Activated CD8-positive, alpha-beta memory T cell treated with anti-CD3 and anti-CD28 coated beads, Interleukin-2, amount 50 U/mL, for 4 hours (primary cell): Measurements from ENCODE around the gene ZNF837.
A peak's percentile ranks its signal among the peaks of the same experiment; 100 is the strongest.
"Not testable (repeated sequence)": the region's sequence is repeated elsewhere in the genome, so short reads cannot be mapped to it uniquely, and the experiment has no call there.

Experiments
- DNase-seq: peaks from one replicate; pipeline ENCODE4 v3.0.0-alpha.2; 2020

Gene ZNF837

DNA sequence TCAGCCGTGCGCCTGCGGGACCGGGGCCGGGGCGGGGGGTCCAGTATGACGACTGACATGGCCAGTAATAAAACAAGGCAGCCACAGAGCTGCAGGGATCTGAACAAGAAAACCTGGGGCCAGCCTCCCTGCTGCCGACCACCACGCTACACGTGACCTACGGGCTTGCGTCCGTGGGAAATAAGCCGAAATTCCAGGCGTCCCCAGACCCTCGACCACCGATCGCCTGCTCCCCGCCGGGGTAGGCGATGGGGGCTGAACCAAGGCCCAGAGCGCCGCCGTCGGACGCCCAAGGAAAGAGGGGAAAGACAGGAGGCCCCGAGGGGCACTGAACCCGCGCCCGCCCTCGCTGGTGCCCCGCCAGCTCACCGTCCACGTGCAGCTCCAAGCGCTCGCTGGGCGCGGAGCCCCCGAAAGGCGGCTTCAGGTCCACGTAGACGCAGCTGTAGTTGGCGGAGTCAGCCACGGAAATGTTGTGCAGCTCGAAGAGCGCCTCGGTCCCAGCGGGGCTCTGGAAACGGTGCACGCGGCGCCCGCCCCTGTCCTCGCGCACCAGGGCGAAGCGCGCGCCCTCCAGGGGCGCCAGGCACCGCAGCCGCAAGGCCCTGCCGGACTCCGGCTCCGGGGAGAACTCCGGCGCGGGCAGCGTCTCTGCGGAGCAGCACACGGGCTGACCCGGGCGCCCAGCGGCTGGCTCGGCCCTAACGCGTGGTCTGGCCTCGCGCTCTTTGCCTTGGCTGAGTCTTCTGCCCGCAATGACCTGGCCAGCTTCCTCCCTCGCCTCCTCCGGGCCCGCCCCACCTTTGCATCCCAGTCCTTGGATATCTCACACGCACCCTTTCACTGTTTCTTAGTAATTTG is 30.6 kb downstream of the ZNF837 start:
- DNase-seq = no peak

DNA sequence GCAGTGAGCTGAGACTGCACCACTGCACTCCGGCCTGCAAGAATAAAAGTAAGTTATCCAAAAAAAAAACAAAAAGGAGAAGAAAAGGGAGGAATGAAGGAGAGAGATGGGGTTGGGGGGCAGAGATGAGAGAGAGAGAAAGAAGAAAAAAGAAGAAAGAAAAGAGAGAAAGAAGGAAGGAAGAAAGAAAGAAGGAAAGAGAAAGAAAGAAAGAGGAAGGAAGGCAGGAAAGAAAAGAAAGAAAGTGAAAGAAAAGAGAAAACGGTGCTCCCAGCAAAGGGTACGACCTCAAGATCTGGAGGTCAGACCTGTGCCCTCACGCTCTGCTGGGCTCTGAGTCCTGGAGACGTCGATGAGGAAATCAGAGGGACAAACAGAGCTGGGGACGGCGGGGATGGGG is 31.2 kb downstream of the ZNF837 start:
- DNase-seq = no peak

DNA sequence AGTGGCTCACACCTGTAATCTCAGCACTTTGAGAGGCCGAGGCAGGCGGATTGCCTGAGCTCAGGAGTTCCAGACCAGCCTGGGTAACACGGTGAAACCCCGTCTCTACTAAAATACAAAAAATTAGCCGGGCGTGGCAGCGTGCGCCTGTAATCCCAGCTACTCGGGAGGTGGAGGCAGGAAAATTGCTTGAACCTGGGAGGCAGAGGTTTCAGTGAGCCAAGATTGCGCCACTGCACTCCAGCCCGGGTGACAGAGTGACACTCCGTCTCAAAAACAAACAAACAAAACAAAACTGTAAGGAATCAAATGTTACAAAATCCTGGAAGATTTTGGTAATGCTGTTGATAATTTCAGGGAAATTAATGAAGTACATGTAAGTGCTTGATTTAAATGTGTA is 32.8 kb downstream of the ZNF837 start:
- not testable (repeated sequence) for DNase-seq

DNA sequence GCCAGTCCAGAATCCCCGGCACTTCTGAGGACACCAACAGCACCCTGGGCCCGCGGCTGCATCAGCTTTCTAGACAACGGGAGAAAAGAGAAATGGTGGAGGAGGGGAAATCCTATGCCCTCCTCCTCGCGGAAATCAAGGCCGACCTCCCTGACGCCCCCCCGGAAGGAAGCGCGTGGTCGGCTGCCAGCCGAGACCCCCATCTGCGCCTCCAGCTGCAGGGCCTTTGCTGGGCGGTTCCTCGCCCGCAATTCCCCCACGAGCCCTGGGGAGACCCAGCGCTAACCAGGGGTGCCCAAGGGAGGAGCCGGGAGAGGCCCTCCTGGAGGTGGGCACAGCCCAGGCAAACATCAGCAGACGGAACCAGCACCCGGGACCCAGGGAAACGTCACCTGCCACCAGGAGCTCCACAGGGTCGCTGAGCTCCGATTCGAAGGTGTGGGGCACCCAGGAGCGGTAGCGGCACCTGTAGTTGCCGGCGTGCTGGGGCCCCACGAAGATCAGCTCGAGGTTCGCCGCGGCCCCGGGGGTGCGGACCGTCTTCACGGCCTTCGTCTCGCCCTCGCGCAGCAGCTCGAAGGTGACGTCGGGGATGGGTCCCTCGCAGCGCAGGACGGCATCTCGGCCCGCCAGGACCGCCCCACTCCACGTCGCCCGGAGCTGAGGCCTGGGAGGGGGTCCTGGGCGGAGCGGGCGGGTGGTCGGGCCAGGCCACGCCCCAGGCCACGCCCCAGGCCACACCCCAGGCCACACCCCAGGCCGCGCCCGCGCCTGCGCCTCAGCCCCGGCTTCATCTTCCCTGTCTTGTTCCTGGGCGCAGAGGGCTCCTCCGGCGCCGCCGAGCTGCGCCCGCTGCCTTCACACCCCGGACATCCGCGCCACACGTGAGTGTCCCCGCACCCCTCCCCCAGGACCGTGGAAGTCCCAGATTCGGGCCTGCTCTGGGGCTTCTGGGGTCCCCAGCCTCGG is 33.6 kb downstream of the ZNF837 start:
- DNase-seq = peak; percentile 72

DNA sequence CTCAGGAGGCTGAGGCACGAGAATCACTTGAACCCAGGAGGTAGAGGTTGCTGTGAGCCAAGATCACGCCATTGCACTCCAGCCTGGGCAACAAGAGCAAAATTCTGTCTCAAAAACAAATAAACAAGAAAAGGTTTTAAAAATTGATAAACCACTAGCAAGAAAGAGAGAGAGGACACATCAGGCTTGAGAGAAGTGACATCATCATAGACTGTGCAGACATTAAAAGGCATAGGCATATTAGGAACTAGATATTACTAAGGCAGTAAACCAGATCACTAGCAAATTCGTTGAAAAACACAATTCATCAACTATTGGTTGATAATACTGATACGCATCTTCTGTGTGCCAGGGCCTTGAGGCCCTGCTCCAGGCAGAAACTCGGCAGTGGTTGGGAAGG is 35.3 kb downstream of the ZNF837 start:
- DNase-seq = no peak

DNA sequence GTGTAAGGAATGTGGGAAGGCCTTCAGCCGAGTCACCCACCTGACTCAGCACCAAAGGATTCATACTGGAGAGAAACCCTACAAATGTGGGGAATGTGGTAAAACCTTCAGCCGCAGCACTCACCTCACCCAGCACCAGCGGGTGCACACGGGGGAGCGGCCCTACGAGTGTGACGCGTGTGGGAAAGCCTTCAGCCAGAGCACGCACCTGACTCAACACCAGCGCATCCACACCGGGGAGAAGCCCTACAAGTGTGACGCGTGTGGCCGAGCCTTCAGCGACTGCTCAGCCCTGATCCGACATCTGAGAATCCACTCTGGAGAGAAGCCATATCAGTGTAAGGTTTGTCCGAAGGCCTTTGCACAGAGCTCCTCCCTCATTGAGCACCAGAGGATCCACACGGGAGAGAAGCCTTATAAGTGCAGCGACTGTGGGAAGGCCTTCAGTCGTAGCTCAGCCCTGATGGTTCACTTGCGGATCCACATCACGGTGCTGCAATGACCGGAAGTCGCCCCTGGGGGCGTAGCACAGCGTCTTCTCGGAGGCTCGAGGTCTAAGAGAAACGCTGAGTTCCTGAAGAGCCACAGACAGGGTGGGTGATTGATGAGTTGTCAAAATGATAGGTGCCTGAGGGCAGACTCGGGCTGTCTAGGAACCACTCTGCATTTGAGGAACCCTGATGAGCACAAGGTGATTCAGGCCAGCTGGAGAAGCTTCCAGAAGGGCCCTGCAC is 41.8 kb downstream of the ZNF837 start:
- DNase-seq = no peak

DNA sequence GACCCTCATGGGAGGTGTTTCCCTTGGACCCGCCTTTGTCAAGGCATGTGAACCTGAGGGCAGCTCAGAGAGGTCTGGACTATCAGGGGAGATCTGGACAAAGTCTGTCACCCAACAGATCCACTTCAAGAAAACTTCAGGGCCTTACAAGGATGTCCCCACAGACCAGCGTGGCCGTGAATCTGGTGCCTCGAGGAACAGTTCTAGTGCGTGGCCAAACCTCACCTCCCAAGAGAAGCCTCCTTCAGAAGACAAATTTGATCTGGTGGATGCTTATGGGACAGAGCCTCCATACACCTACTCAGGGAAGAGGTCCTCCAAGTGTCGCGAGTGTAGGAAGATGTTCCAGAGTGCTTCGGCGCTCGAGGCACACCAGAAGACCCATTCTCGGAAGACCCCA is 42.5 kb downstream of the ZNF837 start:
- no peak for DNase-seq

DNA sequence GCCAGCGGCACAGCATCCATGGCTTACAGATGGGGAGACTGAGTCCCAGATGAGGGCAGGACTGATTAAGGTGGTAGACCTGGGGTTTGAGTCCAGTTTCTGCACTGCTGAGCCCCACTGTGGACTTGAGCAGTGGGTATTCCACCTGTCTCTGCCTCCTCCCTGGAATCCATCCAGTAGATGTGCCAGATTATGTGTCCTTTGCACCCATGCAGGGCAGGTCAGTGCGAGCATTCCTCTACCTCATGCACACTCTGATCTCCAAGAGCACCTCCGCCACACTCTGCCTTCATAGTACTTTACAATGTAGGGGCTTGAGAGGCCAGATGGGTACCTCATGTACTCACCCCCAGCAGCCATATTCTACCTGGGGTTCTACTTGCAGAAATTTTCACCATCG is 44.0 kb downstream of the ZNF837 start:
- no peak for DNase-seq

DNA sequence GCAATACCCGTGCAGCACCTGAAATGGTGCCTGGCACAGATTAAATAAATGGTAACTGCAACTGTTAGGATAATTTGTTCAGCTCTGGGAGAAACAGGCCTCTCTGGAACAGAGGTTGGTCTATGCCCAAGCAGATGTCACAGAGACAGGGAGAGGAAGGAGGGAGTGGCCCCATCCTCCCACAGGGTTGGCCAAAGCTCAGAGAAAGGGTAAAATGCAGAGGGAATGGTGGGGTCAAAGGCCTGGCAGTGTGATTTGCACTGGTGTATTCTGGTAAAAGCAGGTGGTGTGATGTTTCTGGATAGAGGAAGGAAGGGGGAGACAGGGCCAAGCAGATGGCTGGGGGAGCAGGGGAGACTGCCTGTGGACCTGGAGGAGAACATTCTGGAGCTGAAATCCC is 44.6 kb downstream of the ZNF837 start:
- no peak for DNase-seq

DNA sequence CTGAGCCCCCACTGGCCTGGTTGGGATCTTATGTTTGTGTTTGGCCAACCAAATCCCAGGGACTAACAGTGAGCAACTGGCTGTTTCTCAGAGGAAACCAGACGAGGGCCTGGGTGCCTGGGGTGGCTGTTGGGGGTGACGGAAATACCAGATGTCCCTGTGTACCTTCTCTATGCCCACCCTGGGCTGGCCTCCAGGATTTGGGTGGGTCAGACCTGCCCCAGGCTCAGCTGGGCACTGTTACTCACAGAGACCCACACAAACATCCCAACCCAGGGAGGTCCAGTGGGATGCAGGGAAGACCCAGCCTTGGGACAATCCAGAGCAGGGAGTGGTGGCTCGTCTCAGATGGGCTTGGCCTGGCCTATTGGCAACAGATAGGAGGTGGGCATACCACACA is 45.2 kb downstream of the ZNF837 start:
- no peak for DNase-seq

DNA sequence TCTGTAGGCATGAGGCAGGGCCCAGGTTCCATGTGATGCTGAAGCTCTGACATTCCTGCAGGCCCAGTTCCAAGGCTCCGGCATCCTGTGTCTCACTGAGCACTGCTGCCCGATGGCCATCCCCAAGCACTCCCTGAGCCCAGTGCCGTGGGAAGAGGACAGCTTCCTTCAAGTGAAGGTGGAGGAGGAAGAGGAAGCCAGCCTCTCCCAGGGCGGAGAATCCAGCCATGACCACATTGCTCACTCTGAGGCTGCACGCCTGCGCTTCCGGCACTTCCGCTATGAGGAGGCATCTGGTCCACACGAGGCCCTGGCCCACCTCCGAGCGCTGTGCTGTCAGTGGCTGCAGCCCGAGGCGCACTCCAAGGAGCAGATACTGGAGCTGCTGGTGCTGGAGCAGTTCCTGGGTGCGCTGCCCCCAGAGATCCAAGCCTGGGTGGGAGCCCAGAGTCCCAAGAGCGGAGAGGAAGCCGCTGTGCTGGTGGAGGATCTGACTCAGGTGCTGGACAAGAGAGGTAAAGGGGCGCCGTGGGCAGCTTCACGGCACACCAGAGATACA is 46.1 kb downstream of the ZNF837 start:
- no peak for DNase-seq

DNA sequence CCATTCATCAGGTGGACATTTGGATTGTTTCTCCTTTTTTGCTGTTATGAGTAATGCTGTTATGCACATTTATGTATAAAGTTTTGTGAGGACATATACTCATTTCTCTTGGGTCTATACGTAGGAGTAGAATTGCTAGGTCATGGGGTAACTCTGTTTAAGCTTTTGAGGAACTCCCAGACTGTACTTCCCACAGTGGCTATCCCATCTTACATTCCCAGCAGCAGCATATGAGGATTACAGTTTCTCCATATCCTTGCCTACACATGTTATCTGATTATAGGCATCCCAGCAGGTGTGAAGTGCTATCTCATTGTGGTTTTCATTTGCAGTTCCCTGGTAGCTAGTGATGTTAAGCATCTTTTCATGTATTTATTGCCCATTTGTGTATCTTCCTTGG is 48.1 kb downstream of the ZNF837 start:
- DNase-seq = no peak

DNA sequence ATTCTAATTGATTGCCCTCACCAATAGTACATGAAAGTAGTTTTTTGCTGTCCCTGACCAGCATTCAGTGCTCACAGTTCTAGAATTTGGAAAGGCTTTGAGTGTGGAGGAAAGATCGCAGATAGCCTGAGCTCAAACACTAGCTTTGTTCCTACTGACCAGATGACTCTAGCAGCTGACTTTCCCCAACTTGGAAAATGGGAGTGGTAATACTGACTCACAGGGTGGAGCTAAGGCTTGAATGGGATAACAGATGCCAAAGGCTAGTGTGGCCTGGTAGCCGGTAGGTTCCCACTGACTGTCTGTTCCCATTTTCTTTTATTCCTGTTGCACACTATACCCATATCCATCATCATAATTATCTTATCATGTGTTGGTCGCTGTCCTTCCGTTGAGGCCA is 50.4 kb downstream of the ZNF837 start:
- DNase-seq = no peak

DNA sequence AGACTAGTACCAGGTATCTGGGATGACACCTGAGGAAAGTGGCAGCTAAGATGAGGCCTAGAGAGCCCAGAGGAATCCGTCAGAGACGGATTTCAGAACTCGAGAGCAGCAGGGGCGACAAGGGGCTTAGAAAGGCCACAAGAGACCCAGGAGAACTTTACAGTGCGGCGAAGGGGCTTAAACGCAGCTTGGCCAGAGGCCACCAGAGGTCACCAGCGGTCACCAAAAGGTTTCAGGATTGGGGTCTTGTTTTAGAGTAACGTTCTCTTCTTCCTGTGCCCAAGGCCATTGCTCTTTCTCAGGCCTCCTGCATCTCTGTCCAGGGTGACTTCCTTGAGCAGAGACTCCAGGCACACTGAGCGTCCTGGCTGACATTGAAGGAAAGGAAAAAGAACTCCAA is 51.8 kb downstream of the ZNF837 start:
- DNase-seq = no peak

DNA sequence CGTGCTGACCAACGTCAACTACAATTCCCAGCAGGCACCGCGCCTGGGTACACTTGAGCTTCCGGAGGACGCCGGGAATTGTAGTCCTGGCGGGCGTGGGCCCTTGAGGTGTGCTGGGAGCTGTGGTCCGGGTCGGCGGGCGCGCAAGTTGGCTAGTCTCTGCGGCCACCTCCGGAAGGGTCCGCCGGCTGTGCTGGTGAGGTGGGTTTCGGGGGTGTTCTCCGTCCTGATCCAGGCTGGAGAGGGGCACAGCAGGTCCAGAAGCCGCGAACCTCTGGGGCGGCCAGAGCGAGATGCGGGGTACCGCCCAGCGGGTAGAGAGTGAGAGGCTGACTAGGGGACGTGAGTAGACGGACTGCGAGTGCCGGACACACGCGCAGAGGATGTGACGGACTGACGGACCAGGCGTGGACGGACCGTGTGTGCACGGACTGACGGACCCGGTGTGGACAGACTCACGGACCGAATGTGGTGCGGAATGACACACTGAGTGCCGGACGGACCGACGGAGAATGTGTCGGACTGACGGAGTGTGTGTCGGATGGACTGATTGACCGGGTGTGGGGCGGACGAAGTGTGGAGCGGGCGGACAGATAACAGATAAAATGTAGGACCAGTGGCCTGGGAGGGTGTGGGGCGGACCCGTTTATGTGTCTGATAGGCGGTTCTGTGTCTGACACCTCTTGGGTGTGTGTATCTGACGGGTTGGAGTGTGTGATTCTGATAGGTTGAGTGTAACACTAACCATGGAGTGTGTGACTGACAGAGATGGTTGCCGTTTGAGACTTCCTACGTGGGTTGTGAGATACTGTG is 53.7 kb downstream of the ZNF837 start, which contains the start of gene ZSCAN22:
ZSCAN22 (plus strand) TSS at position 81 of the 813 bp plus-strand sequence. CDS start 7,809 bp downstream, outside the sequence.
- DNase-seq = peak; percentile 90

DNA sequence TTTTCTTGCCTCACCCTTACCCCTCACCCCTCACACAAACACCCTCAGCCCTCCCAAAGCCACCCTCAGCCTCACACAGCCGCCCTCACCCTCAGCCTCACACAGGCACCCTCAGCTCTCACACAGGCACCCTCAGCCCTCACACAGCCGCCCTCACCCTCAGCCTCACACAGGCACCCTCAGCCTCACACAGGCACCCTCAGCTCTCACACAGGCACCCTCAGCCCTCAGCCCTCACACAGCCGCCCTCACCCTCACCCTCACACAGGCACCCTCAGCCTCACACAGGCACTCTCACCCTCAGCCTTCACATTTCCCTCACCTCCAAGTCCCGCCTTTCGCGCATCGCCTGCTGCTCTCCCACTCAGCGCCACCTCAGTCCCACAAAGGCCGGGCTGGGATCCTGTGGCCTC is 54.3 kb downstream of the ZNF837 start:
- DNase-seq = no peak

DNA sequence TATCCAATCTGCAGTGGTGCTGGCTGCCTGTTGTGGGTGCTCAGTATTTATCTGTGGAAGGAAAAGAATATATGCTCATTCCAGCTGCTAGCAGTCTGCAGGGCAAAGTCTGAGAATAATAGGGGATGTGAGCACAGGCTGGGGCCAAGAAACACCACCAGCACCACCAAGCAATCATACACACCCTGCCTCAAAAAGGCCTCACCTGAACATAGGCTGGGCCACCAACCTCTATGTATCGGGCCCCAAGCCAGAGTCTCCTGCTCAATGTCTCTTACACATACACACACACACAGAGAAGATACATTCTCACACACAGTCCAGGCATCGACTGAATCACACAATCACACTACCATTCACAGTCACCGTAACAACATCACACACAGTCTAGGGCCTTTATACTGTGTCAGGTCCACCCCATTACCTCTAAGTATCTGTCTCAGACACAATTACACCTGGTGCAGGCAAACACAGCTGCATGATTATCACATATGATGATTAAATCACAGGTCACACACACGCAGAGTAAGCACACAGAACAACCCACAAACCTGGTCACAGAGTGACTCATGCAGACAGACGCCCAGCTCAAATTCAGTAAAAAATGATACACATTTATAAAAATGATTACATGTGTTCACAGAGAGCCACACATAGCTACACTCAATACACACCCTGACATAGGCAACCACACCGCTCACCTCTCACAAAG is 55.4 kb downstream of the ZNF837 start:
- no peak for DNase-seq

DNA sequence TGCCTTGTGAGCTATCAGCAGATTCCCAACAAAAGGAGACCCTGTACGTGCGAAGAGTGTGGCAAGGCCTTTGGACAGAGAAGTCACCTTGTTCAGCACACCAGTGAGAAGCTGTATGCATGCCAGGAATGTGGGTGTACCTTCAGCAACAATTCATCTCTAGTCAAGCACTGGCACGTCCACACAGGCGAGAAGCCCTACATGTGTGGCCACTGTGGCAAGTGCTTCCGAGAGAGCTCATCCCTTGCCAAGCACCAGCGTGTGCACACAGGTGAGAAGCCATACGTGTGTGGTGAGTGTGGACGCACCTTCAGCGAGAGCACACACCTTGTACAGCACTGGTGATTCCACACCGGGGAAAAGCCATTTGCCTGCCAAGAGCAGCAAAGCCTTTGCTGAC is 61.6 kb downstream of the ZNF837 start:
- DNase-seq = no peak

DNA sequence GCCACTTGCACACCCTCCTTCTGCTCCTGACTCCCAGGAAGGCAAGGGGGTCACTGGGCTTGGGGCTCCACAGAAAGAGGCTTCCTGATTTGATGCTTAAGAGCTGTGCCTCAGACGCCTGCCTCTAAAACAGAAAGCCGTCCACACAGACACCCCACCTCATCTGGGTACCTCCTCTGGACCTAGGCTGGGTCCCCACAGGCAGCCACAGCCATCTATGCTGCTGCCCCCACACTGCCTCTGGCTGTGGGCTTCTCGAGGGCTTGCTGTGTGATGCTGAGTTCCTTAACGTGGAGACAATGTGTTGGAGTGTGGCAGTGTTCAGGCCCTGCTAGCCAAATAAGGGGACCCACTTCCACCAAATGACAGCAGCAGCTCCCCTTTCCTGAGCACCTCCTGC is 62.5 kb downstream of the ZNF837 start:
- DNase-seq = no peak
